CD4-positive, alpha-beta T cell treated with Interleukin-21 for 1 hour (primary cell): ENCODE measurements around the gene TBXAS1.
A peak's percentile ranks its signal among the peaks of the same experiment; 100 is the strongest.
"Not testable (repeated sequence)": the region's sequence is repeated elsewhere in the genome, so short reads cannot be mapped to it uniquely, and the experiment has no call there.

Experiments
- DNase-seq: peaks from one replicate; pipeline ENCODE4 v3.0.0-alpha.2; 2020

TBXAS1 gene

DNA sequence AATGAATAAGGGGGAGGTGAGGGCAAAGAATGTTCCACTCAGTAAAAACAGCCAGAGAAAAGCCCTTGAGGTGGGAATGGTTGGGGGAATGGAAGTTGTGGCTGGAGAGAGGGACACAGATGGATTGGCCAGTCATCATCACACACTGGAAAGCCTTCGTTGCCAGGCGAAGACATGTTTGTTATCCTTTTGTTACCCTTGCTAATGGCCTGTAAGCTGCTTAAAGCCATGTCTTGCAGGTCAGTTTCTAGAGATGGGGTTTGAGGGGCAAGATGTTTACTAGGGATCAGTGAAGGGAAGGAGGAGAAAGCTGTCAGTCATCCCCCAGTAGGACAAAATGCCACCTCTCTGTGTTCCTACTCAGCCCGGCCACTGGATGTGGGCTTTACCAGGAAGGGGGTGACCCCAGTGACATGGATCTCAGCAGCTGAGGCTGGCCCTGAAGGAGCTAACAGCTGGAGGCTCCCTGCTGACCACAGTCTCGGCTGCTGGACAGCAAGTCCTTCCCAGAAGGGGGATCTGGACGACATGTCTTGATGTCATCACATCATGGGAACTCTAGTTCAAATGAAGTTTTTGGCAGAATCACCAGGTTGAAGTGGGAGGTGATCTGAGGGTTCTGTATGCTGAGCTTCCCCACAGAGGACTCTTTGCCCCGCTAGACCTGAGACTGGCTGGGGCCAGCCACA, 66.2 kb downstream of the TBXAS1 start:
- no peak for DNase-seq

DNA sequence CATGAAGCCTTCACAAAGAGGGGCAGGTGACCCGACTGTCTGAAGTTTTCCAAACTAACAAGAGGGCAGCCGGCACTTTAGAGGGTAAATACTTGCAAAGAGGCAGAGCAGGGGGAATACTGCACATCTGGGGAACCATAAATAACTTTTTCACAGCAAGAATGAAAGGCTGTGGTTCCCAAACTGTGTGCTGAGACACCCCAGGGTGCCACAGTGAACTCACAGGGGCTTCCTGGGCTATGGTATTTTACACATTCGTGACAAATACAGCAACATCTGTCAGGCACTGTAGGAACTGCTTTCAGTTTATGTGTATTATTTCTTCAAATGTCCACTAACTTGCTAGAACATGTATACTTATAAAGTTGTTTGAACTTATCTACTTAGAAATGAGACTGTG, 67.2 kb downstream of the TBXAS1 start:
- no peak for DNase-seq

DNA sequence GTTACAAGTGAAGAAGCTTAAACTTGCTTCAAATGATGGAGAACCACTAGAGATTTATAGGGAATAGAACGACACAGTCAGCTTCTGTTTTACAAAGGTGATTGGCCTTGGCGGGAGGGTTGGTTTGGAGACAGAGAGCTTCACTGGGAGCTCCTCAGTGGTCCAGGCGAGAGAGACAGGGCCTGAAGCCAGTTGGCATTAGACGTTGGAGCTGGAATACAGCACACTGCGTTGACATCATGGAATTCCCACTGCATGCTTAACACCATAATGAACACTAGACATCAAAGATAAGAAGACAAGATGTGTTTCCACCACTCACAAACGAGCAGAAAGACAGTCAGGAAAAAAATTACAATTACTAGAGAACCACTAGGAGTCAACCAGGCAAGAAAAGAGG, 67.8 kb downstream of the TBXAS1 start:
- DNase-seq: no peak

DNA sequence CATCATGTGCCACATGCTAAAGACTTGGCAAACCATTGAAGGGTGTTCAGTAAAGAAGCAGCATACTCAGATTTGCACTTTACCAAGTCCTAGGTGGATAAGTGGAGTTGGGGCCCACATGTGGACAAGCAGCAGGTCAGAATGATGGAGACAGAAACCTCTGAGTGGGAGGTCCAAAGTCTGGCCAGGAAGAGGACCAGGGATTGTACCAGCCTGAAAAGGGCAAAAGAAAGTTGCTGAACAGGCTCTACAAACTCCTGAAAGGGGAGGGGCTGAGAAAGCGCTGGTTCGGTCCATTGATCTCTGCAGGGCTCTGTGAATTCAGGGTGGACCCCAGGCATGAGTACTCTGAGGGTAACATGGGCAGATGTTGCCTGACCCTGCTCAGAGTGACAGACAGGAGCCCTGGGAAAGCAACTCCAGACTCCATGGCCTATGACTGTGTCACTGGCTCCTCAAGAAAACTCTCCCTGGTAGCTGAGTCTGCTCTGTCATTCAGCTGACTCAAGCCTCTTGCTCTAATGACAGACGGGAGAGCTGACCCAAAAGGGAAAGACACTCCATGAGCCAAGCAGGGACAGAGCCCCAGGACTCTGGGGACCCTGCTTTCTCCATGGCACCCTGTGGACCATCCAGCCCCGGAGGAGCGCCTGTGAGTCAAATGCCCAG, 68.5 kb downstream of the TBXAS1 start:
- DNase-seq: no peak

DNA sequence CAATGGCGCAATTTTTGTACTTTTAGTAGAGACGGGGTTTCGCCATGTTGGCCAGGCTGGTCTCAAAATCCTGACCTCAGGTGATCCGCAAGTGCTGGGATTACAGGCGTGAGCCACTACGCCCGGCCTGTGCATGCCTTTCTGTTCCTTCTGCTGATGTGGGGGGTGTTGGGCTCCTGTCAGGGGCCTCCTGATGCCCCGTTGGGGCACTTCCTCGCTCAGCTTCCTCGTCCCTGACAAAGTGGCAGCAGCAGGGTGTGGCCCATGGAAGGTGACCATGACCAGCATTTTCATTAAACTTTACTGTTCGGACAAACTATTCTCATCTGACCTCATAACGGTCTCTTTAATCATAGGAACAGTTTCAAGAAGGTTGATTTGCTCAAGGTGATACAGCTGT, 69.4 kb downstream of the TBXAS1 start:
- no peak for DNase-seq

DNA sequence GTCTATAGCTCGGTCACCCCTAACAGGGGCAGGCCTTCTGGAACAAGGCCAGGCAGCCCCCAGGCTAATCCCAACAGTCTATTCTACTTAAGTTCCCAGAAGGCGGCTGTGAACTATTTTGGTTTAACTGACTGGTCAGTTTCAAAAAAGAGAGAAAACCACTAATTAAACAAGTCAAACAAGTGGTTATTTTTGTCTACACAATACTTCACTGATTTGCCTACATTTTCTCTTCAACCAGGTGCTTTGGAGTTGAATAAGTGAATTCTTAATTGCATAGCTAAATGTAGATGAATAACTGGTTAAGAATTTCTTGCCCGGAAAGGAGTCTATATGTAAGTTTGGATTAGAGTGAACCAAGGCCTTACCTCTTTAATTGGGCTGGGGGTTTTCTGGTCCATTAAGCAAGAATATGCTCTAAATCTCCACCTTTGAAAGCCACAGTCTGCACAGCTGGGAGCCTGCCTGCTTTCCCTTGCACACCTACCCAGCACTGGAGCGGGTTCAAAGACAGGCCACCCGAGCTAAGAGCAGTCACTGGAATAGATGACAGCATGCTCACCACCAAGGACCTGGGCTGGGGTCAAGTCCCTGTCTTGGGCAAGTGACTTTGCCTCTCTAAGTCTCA, 70.4 kb downstream of the TBXAS1 start:
- DNase-seq: no peak

DNA sequence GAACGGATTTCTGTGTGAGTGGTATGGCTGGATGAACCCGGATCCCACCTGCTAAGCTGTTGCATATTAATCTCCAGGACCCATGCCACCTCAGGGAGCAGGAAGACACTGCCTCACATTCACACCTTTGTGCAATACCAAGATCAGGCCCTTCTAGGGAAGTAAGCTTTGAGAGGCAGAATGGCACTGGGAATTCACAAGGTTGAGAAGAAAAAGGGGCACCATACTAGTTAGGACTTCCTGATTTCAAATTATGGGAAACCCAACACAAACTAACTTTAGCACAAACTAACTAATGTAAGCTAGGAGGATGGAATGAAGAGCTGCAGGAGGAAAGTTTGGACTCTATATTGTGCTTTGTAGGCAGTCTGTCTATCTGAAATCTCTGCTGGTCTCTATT, 71.3 kb downstream of the TBXAS1 start:
- DNase-seq: no peak

DNA sequence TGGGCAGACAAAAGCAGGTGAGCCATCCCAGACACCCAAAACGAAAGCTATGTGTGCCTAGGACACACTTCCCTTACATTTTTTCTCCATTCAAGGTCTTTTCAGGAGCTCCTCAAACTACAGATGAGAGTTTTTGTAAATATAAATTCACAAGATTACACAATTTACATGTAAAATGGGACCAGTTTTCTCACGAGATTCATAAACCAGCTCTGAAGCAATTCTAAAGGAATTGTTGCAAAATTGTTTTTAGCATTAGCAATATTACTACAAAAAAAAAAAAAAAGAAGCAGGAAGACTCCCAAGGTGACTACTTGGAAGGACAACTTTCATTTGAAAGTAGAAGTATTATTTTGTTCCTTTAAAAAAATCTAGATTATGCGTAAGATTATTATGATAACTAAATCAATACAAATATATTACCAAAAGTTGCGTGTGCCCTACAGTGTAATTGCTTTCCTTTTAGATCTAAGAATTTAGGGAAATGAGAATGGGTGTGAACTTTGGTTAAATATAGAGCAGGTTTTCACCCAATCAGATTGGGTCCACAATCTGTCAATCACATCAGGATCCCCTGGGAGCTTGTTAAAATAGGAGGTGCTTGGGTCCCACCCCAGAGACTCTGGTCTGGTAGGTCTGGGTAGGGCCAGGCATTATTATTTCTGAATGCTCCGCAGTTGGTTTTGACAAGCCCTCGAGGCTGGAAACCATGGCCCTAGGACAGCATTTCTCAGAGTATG, 72.2 kb downstream of the TBXAS1 start:
- DNase-seq: peak; percentile 7

DNA sequence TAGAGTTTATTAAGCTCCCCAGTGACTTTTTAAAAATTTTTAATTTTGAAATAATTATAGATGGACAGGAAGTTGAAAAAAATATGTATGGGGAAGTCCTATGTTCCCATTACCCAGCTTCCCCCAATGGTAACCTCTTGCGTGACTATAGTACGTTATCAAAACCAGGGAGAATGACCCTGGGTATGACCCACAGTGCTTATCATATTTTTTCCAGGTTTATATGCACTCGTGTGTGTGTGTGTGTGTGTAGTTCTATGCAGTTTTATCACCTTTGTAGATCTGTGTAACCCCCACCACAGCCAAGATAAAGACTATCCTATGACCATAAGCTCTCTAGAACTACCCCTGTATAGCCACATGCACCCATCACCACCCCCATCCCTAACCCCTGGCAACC, 72.8 kb downstream of the TBXAS1 start:
- DNase-seq: no peak

DNA sequence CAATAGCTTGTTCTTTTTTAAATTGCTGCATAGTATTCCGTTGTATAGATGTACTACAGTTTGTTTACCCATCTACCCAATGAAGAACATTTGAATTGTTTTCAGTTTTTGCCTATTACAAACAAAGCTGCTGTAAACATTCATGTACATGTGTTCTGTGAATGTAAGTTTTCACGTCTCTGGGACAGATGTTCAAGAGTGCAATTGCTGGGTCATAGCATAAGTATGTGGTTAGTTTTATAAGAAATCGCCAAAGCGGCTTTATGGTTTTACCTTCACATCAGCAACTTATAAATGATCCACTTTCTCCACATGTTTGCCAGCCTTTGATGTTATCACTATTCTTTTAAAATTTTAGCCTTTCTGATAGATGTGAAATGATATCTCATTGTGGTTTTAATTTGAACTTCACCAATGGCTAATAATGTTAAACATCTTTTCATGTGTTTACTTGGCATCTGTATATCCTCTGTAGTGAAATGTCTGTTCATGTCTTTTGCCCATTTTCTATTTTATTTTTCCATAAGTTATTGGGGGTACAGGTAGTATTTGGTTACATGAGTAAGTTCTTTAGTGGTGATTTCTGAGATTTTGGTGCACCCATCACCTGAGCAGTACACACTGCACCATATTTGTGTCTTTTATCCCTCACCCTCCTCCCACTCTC, 73.5 kb downstream of the TBXAS1 start:
- no peak for DNase-seq

DNA sequence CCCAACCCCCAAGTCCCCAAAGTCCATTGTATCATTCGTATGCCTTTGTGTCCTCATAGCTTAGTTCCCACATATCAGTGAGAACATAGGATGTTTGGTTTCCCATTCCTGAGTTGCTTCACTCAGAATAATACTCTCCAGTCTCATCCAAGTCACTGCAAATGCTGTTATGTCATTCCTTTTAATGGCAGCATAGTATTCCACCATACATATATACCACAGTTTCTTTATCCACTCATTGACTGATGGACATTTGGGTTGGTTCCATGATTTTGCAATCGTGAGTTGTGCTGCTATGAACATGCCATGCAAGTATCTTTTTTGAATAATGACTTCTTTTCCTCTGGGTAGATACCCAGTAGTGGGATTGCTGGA, 74.0 kb downstream of the TBXAS1 start:
- DNase-seq: not testable (repeated sequence)

DNA sequence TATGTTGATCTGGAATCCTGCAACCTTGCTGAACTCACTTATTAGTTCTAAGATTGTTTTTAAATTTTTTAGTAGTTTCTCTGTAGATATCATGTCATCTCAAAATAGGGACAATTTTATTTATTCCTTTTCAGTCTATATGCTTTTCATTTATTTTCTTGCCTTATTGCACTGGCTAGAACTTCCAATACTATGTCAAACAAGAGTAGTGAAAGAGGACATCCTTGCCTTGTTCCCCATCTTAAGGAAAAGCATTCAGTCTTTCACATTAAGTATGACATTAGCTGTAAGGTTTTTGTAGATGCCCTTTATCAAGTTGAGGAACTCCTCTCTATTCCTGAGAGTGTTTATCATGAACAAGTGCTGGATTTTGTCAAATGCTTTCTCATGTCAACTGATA, 77.8 kb downstream of the TBXAS1 start:
- DNase-seq: no peak

DNA sequence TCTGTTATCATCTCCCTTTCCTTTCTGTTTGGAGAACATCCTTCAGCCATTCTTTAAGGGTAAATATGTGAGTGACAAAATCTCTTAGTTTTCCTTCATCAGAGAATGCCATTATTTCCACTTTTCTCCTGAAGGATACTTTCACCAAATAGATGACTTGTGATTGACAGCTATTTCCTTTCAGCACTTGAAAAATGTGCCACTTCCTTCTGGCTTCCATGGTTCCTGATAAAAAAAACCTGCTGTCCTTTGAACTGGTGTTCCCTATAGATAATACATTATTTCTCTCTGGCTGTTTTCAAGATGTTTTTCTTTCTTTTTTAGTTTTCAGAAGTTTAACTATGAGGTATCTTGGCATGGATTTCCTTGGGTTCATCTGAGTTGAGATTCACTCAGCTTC, 79.7 kb downstream of the TBXAS1 start:
- DNase-seq: no peak

DNA sequence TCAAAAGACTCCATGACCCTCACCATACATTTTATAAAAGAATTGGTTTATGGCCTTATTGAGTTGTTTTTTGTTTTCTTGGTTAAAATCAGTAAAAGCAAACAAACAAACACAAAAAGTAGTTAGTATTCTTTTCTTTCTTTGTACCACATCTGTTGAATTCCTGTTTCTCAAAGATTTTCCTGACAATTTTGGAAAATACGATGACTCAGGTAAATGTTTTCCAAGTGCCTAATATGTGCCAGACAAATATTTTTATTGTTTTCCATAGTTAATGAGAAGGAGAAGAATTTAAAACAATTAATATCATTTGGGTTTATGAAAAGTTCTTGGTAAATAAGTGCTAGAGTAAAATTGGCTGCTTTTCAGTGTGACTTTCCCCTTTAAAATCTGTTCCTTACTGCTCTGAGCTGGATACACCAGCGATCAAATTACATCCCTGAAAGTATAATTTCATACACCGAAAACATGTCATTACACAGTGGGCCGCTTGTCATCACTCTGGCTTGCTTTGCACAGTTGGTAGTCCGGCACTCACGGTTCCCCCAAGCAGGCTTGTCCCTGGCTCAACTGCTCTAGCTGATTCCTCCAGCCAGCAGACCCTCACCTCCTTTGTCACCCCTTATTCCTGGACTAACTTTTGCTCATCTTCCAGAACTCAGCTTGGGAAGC, 80.5 kb downstream of the TBXAS1 start:
- no peak for DNase-seq

DNA sequence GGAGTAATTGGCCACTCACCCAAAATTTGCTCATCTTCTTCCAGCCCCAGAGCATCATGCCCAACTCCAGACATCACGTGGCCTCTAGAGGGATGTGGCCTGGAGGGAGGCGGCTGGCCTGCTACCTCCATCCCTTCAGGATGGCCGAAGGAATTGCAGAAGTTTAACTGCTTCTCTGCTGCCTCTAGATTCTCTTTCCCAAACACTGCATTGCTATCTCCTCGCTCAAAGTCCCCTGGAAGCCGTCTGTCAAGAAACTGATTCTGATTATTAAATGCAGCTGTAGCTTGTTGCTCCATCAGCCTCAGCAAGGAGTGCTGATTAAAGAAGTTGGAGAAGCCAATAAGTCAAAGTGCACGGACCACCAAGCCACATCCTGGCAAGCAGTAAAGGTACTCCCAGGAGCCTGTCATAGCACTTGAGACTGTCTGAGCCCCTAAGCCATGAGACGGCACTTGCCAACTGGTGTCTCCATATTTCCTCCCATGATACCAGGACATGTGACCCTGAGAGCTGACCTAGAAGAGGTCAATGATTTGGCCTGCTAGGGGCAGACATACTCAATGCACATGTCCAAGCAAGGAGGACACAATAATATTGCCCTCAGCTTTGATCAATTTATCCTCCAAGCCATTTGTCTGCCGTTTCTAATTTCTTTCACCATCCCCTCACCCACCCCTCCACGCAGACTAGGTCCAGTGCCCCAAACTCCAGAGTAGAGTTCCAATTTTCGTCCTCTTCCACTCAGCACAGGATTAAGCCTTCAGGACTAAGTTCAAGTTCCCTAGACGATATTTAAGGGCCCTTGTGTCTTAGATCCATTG, 84.2 kb downstream of the TBXAS1 start:
- no peak for DNase-seq

DNA sequence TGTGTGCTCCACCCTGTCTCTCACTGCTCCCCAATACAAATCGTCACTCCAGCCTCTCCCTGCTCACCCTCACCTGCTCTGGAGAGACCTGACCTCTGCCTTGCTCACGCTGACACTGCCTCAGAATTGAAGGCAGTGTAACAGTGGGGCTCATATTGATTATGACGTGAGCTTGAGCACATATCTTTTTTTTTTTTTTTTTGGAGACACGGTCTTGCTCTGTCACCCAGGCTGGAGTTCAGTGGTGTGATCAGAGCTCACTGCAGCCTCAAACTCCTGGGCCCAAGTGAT, 84.7 kb downstream of the TBXAS1 start:
- DNase-seq: no peak

DNA sequence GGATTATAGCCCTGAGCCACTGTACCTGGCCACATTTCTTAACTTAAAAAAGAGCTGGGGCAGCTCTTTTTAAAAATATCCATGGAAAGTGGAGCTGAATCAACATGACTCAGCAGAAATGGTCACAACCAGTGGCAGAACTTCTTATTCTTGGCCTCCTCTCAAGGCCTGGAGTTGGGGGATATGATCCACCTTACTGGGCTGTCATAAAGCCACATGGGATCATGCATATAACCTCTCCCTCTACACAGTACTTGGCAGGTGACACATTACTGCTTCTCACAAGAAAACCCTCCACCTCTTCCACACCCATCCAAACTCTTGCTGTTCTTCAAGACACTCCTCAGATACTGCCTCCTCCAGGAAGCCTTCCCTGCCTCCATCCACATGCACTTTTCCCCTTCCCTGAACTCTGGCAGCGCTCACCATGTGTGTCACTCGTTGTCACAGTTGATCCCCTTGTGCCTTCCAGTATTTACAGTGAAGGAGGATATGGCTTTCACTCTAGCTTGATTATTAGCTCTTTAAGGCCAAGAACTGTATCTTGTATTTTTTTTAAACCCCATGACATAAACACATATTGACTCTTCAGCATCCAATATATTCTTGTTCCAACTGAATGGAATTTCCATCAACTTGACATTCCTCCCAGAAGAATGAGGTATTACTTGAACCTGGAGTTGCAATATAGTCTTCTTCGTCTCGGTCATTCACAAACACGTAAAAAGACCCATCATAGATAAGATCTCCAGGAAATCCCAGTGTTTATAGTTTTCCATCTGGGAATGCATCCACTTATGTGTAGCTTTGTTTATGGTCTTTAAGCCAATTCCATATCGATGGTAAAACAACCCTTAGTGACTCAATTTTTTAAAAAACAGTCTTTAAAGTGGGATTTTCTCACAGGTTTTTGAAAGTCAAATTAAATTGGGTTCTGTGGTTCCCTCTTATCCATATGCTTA, 85.5 kb downstream of the TBXAS1 start:
- DNase-seq: no peak

DNA sequence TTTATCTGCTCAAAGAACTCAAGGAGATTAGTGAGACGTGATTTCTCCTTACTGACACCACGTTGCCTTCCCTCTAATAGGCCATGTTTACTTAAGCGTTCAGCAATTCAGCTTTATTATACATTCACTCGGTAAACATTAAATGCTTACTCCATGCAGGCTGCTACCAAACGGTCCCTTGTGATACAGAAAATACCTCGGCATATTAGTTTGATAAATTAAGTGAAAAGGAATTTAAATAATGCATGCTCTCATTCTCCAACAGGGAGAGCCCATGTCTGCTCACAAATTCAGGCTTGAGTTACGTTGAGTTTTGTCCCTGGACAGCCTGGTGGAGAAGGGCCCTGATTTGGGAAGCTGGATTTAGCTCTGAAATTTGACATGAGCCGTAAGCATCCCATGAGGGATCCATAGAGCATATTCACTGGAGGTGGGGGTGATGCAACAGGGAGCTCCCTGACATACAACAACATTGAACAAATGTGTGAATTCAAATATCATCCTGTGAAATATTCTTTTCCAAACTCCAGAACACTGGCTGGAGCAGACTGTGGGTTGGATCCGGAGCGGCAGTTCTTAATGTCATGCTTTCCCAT, 86.3 kb downstream of the TBXAS1 start:
- DNase-seq: no peak

DNA sequence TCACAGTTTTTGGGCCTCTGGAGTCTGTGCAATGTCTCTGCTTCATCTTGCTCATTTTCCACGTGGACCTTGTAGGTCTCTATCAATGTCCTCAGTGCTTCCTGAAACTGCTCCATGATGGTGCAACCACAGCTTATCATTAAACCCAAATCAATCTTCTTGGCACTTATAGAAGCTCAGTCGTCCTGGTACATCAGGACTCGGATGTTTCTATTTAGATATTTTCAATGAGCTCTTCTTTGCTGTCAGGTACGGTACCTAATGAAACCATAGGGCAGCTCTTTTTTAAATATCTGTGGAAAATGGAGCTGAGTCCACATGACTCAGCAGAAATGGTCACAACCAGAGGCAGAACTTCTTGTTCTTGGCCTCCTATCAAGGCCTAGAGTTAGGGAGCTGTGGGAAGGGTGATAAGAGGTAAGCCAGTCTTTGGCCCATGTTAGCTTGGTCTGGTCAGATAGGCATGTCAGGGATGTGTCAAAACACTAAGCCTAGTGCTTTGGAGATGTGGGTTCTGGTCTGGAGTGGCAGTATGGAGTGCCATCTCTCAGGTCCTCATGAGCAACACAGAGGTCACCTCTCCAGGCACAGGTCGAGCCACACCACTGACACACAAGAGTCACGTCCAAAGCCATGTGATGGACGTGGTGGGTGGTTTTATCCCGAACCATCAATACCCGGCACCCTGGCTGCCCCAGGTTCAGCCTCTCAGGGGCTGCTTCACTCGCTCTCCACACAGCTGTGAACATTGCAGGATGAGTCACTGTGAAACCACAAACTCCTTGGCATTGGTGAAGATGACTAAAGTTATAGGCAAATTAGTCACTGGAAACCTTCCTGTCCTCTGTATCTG, 87.0 kb downstream of the TBXAS1 start:
- peak; percentile 38 for DNase-seq
